ENCODE results near the gene PRRC2A. TPM values are rescaled to one million over a fixed set of nuclear protein-coding genes. Genes with fewer than 3 reads are reported as not detected.

The PRRC2A gene
- total RNA-seq, 1 experiment from 2014 or later, result 318 TPM

GRCh38 chr6:31665501-31666336 lies 45.2 kb downstream of the PRRC2A start, which contains the start of gene CSNK2B:
Gene CSNK2B, plus strand, starts transcription at chr6:31666080. Its CDS starts 752 bp downstream, at chr6:31666832.
- intact Hi-C loops (cut with micrococcal nuclease; ENCODE audit: unreplicated experiment), result no loop called here
- H3K27me3 ChIP-seq (ENCODE audit: control insufficient read depth, insufficient read depth, low read length), result no peaks in the 10 kb centered on the region
- BruUV-seq (replicated peaks), result no TSS peak
- peak within 1 kb of the TSS; percentile 96 for H3K27ac ChIP-seq (ENCODE audit: low read length)
- peaks cover 14% of the 10 kb centered on the region for H3K4me1 ChIP-seq (ENCODE audit: control insufficient read depth, insufficient read depth, low read length)
- ChIA-PET CTCF (no interaction called here), POLR2A (interaction anchor here (0.6 kb wide), 1 partner anchor 39 kb away, joined by 4 read pairs; no protein-coding TSS in a partner anchor)
- H3K4me3 ChIP-seq (ENCODE audit: low read depth in 2 of 2, low read length in 2 of 2), result peak within 1 kb of the TSS; percentile 76 to 94
- H3K36me3 ChIP-seq (ENCODE audit: control insufficient read depth, insufficient read depth, low read length), result peaks cover 36% of the 10 kb centered on the region
- no peaks in the 10 kb centered on the region for H3K9me3 ChIP-seq (ENCODE audit: control insufficient read depth, insufficient read depth, low read depth, low read length)
- in situ Hi-C loops (cut with HindIII; ENCODE audit: low pct_unique_long_range_greater_than_20kb, low sequenced_read_pairs), result no loop called here
- DNase-seq (ENCODE audit: low read depth, low spot score) (peak; percentile 88), ATAC-seq (peak; percentile 91)
- TF ChIP-seq REST (IDR thresholded peaks at IDR 0.05; ENCODE audit: insufficient read depth in 1 of 2, low read depth in 2 of 2, low read length in 1 of 2), result no peak
- no peak for TF ChIP-seq TCF7L2 (IDR thresholded peaks at IDR 0.05; ENCODE audit: low read depth, low read length)
- no peak for TF ChIP-seq CTCF (IDR thresholded peaks at IDR 0.05)
- TF ChIP-seq SIN3A (IDR thresholded peaks at IDR 0.05; ENCODE audit: borderline replicate concordance, insufficient read depth, low read depth, low read length), result 0 out of 2 replicates have a peak, but pooled peaks have one; percentile 74
- peak; percentile 64; the same call in 1 of the 2 replicates for TF ChIP-seq POLR2AphosphoS5 (IDR thresholded peaks at IDR 0.05; ENCODE audit: low read depth, low read length)

- POLR2A ChIA-PET, result no interaction called here
Measured at GRCh38 chr6:31666337-31666965, 45.9 kb downstream of the PRRC2A start.

More at GRCh38 chr6:31666337-31666965, 45.9 kb downstream of the PRRC2A start:
- Histone ChIP-seq H3K9me3 (ENCODE audit: control insufficient read depth, insufficient read depth, low read depth, low read length) (no peaks in the 10 kb centered on the region), H3K27me3 (ENCODE audit: control insufficient read depth, insufficient read depth, low read length) (no peaks in the 10 kb centered on the region), H3K4me3 (ENCODE audit: low read depth in 2 of 2, low read length in 2 of 2) (peak overlapping the region; percentile 76 to 94), H3K36me3 (ENCODE audit: control insufficient read depth, insufficient read depth, low read length) (peaks cover 36% of the 10 kb centered on the region), H3K4me1 (ENCODE audit: control insufficient read depth, insufficient read depth, low read length) (peaks cover 14% of the 10 kb centered on the region), H3K27ac (ENCODE audit: low read length) (peak overlapping the region; percentile 96)
- in situ Hi-C loops (cut with HindIII; ENCODE audit: low pct_unique_long_range_greater_than_20kb, low sequenced_read_pairs), result no loop called here
- ATAC-seq (no peak), DNase-seq (ENCODE audit: low read depth, low spot score) (no peak)
- TF ChIP-seq SIN3A (IDR thresholded peaks at IDR 0.05; ENCODE audit: borderline replicate concordance, insufficient read depth, low read depth, low read length) (no peak), CTCF (IDR thresholded peaks at IDR 0.05) (no peak), POLR2AphosphoS5 (IDR thresholded peaks at IDR 0.05; ENCODE audit: low read depth, low read length) (no peak), TCF7L2 (IDR thresholded peaks at IDR 0.05; ENCODE audit: low read depth, low read length) (no peak), REST (IDR thresholded peaks at IDR 0.05; ENCODE audit: insufficient read depth in 1 of 2, low read depth in 2 of 2, low read length in 1 of 2) (no peak)
- CTCF ChIA-PET, result no interaction called here
- intact Hi-C loops (cut with micrococcal nuclease; ENCODE audit: unreplicated experiment), result no loop called here
- BruUV-seq (replicated peaks), result no TSS peak

Data from Panc1 (cell line).